ENCODE data around the gene PFDN1. TPM values are rescaled to one million over a fixed set of nuclear protein-coding genes. Genes with fewer than 3 reads are reported as not detected.

Gene PFDN1
- total and polyA plus RNA-seq, 2 experiments from 2014 or later, result 119 to 256 TPM

- no peak overlapping the region for H3K27ac ChIP-seq (ENCODE audit: low read depth)
- H3K36me3 ChIP-seq (ENCODE audit: insufficient read depth), result no peaks in the 10 kb centered on the region
- no peaks in the 10 kb centered on the region for H3K4me1 Mint-ChIP-seq
- H3F3A ChIP-seq (replicated peaks; ENCODE audit: low read depth), result no peaks in the 10 kb centered on the region
- peaks cover 13% of the 10 kb centered on the region for H3K79me2 ChIP-seq (replicated peaks; ENCODE audit: insufficient read depth)
- no peaks in the 10 kb centered on the region for H3K9me2 ChIP-seq (ENCODE audit: insufficient read depth)
- H3K27me3 ChIP-seq (ENCODE audit: insufficient read depth), result no peaks in the 10 kb centered on the region
- H3K4me3 ChIP-seq, result no peak overlapping the region
- H3K4me3 Mint-ChIP-seq, result no peak overlapping the region
- no peaks in the 10 kb centered on the region; the same call in 1 of the 2 replicates for H4K20me1 ChIP-seq (replicated peaks; ENCODE audit: insufficient read depth)
- DNase-seq (ENCODE audit: low spot score), result no peak
- no peak for ATAC-seq
- peaks cover 13% of the 10 kb centered on the region for H3K36me3 Mint-ChIP-seq (ENCODE audit: low read depth)
- H3K9me3 Mint-ChIP-seq, result no peaks in the 10 kb centered on the region; the same call in 2 of the 3 replicates
- no peaks in the 10 kb centered on the region for H3K4me1 ChIP-seq (ENCODE audit: insufficient read depth)
- no peak for TF ChIP-seq POLR2AphosphoS5 (IDR thresholded peaks at IDR 0.05; ENCODE audit: low read depth)
- TF ChIP-seq CTCF (conservative IDR thresholded peaks at IDR 0.05; ENCODE audit: low read depth in 2 of 2), result no peak
- TF ChIP-seq NANOG (IDR thresholded peaks at IDR 0.05; ENCODE audit: borderline replicate concordance), result no peak
- no peak for TF ChIP-seq EZH2 (IDR thresholded peaks at IDR 0.05; ENCODE audit: low read depth, unreplicated experiment)
- TF ChIP-seq ETS1 (IDR thresholded peaks at IDR 0.05), result no peak
- TF ChIP-seq JUNB (IDR thresholded peaks at IDR 0.05; ENCODE audit: unreplicated experiment), result no peak
- no peak for TF ChIP-seq CREB1 (CRISPR knock-in tag; IDR thresholded peaks at IDR 0.05; ENCODE audit: low read depth)
- TF ChIP-seq ZNF462 (CRISPR knock-in tag; IDR thresholded peaks at IDR 0.05), result no peak
- TF ChIP-seq ZNF331 (CRISPR knock-in tag; IDR thresholded peaks at IDR 0.05; ENCODE audit: low read depth), result no peak
- TF ChIP-seq STAT1 (IDR thresholded peaks at IDR 0.05; ENCODE audit: unreplicated experiment), result no peak
- TF ChIP-seq EZH2phosphoT487 (IDR thresholded peaks at IDR 0.05; ENCODE audit: unreplicated experiment), result no peak
- TF ChIP-seq REST (IDR thresholded peaks at IDR 0.05; ENCODE audit: unreplicated experiment), result no peak
- peaks cover 2% of the 10 kb centered on the region for H3K27me3 Mint-ChIP-seq (ENCODE audit: insufficient read depth, low read depth, poor library complexity)
- H3K27ac Mint-ChIP-seq, result no peak overlapping the region
- H2AFZ ChIP-seq, result no peak overlapping the region
- no peak overlapping the region for H3K4me2 ChIP-seq
Measured at GRCh38 chr5:140275837-140276236, 27.1 kb downstream of the PFDN1 start.

Data from GM23338 (cell line).